Keratinocyte (primary cell): ENCODE results near the gene CFAP20DC. TPM values are rescaled to one million over a fixed set of nuclear protein-coding genes. Genes with fewer than 3 reads are reported as not detected.
A peak's percentile ranks its signal among the peaks of the same experiment; 100 is the strongest.
"Not testable (repeated sequence)": the region's sequence is repeated elsewhere in the genome, so short reads cannot be mapped to it uniquely, and the experiment has no call there.

Experiments
- DNase-seq: peaks from one replicate; pipeline ENCODE4 v3.0.0-alpha.2; 2011; ENCODE audit warnings: low read depth, missing footprints, low spot score
- FAIRE-seq: peaks from 2 replicates; lab custom pipeline; 2011; peaks lifted over from hg19 to GRCh38; lab: Jason Lieb, UNC
- H2AFZ ChIP-seq: 2 replicates; pipeline ENCODE4 v1.6.0; 2012; ENCODE audit warnings: low read length, control low read depth, inconsistent platforms; ENCODE audit not compliant: control insufficient read depth
- H3K27ac ChIP-seq: 2 replicates; pipeline ENCODE4 v1.5.1; 2011; ENCODE audit warnings: low read length; ENCODE audit not compliant: control insufficient read depth, insufficient read depth
- H3K27me3 ChIP-seq: 3 replicates; pipeline ENCODE4 v1.6.0; 2011; ENCODE audit warnings: low read length; ENCODE audit not compliant: control insufficient read depth, insufficient read depth; ENCODE audit errors: extremely low read depth
- H3K36me3 ChIP-seq, 2 experiments: 2 replicates in 1 of 2; 3 replicates in 1 of 2; pipeline ENCODE4 v1.5.1; 2011; ENCODE audit warnings: low read length in 2 of 2, mild to moderate bottlenecking in 1 of 2; ENCODE audit not compliant: control insufficient read depth in 2 of 2, insufficient read depth in 2 of 2; ENCODE audit errors: extremely low read depth in 1 of 2
- H3K4me1 ChIP-seq: 3 replicates; pipeline ENCODE4 v1.5.1; 2011; ENCODE audit warnings: low read length; ENCODE audit not compliant: control insufficient read depth, insufficient read depth; ENCODE audit errors: extremely low read depth
- H3K4me2 ChIP-seq: 3 replicates; pipeline ENCODE4 v1.6.0; 2011; ENCODE audit warnings: low read depth, low read length; ENCODE audit not compliant: control insufficient read depth, insufficient read depth; ENCODE audit errors: extremely low read depth
- H3K4me3 ChIP-seq, 3 experiments: fragments of 200-600 bp in 1 of 3; sonication (generic) in 1 of 3; 2 replicates in 2 of 3; 3 replicates in 1 of 3; pipeline ENCODE4 v1.5.1; 2011 to 2016; ENCODE audit warnings: low read length in 3 of 3, mild to moderate bottlenecking in 3 of 3, control low read depth in 2 of 3, inconsistent platforms in 1 of 3, low read depth in 1 of 3, mixed read lengths in 1 of 3, mixed run types in 1 of 3, moderate library complexity in 1 of 3; ENCODE audit not compliant: control insufficient read depth in 2 of 3, insufficient read depth in 2 of 3; ENCODE audit errors: extremely low read depth in 1 of 3
- H3K79me2 ChIP-seq: 2 replicates; pipeline ENCODE4 v1.6.0; 2012; ENCODE audit warnings: low read length; ENCODE audit not compliant: control insufficient read depth, insufficient read depth
- H3K9ac ChIP-seq: 3 replicates; pipeline ENCODE4 v1.6.0; 2011; ENCODE audit warnings: low read length; ENCODE audit not compliant: control insufficient read depth, insufficient read depth; ENCODE audit errors: extremely low read depth
- H3K9me1 ChIP-seq: 3 replicates; pipeline ENCODE4 v1.6.0; 2011; ENCODE audit warnings: low read length; ENCODE audit not compliant: control insufficient read depth, insufficient read depth; ENCODE audit errors: extremely low read depth
- H3K9me3 ChIP-seq: 2 replicates; pipeline ENCODE4 v1.5.1; 2012; ENCODE audit warnings: low read depth, low read length; ENCODE audit not compliant: control insufficient read depth
- H4K20me1 ChIP-seq: 3 replicates; pipeline ENCODE4 v1.6.0; 2011; ENCODE audit warnings: low read length; ENCODE audit not compliant: control insufficient read depth, insufficient read depth; ENCODE audit errors: extremely low read depth
- CTCF ChIP-seq, 3 experiments: IDR thresholded peaks in 1 of 3; conservative IDR thresholded peaks in 1 of 3; optimal IDR thresholded peaks in 1 of 3; 2 replicates in 2 of 3; 3 replicates in 1 of 3; pipeline versions ENCODE3 to v1.5.1; 2011; ENCODE audit warnings: low read length in 3 of 3, mild to moderate bottlenecking in 3 of 3, moderate library complexity in 2 of 3, control low read depth in 1 of 3, inconsistent platforms in 1 of 3; ENCODE audit not compliant: insufficient read depth in 2 of 3; ENCODE audit errors: extremely low read depth in 1 of 3
- EZH2 ChIP-seq: IDR thresholded peaks from one replicate; pipeline ENCODE4 v1.6.1; 2012; ENCODE audit warnings: inconsistent platforms, mild to moderate bottlenecking, low read length, moderate library complexity
- dilution Hi-C: fragments of 300-500 bp; cut with MboI; formaldehyde crosslinking; loops from one replicate; pipeline ENCODE4 v1.7.0; 2020; ENCODE audit warnings: low sequenced_read_pairs; ENCODE audit not compliant: extremely low pct_ligation_motif_present
- polyA minus RNA-seq, 3 experiments: library from RNA; depleted of rRNA, polyadenylated mRNA; stranded (reverse); fragments of >200 nt; gene quantifications; 1 replicate in 1 of 3; 2 replicates in 1 of 3; 3 replicates in 1 of 3; pipeline ENCODE4 v1.2.3, GENCODE V29; 2011
- polyA plus RNA-seq, 5 experiments: library from polyadenylated mRNA; depleted of rRNA in 3 of 5; stranded (reverse) in 3 of 5; stranded (forward) in 1 of 5; unstranded in 1 of 5; fragments of >200 nt; gene quantifications; 1 replicate in 1 of 5; 2 replicates in 3 of 5; 3 replicates in 1 of 5; pipeline versions ENCODE4 v1.2.1 to v1.2.3, GENCODE V29; 2011 to 2012; ENCODE audit warnings: missing spikeins in 2 of 5, low read depth in 1 of 5, low replicate concordance in 1 of 5

Gene CFAP20DC
- polyA plus RNA-seq (3.0 to 6.3 TPM (median 3.4 TPM) in 3 replicates), polyA minus RNA-seq (1.2 to 4.7 TPM (median 3.0 TPM) in 3 replicates)
- polyA plus RNA-seq (2011; ENCODE audit: low read depth): 0.65 TPM
- polyA plus RNA-seq (2011; cell fraction: cytosol; rRNA removed): 2.3 and 3.7 TPM in 2 replicates
- polyA plus RNA-seq (2011; cell fraction: nucleus; rRNA removed): 2.7 and 2.9 TPM in 2 replicates
- polyA plus RNA-seq (2012; ENCODE audit: low replicate concordance): 1.2 and 1.9 TPM in 2 replicates
- 3.6 TPM for polyA minus RNA-seq (2011; cell fraction: cytosol; rRNA and poly(A)+ RNA removed)
- 3.6 and 9.9 TPM in 2 replicates for polyA minus RNA-seq (2011; cell fraction: nucleus; rRNA and poly(A)+ RNA removed)

GRCh38 chr3:59049671-59050331 is at the start of gene CFAP20DC:
Gene CFAP20DC (minus strand): TSS chr3:59050025. CDS start chr3:59049631, 394 bp downstream.
- Histone ChIP-seq H3K9me3 (no peaks in the 10 kb centered on the region), H3K4me1 (peaks cover 13% of the 10 kb centered on the region), H3K9me1 (no peaks in the 10 kb centered on the region), H4K20me1 (no peaks in the 10 kb centered on the region), H3K79me2 (no peaks in the 10 kb centered on the region), H3K4me2 (peak within 1 kb of the TSS; percentile 86), H2AFZ (peak within 1 kb of the TSS; percentile 95), H3K9ac (peak within 1 kb of the TSS; percentile 83), H3K4me3 (peak within 1 kb of the TSS; percentile 66 to 71 (median 67)), H3K27me3 (no peaks in the 10 kb centered on the region), H3K27ac (peak within 1 kb of the TSS; percentile 91), H3K36me3 (no peaks in the 10 kb centered on the region)
- FAIRE-seq (peak; percentile 67), DNase-seq (peak; percentile 48)
- TF ChIP-seq EZH2 (no peak), CTCF (optimal IDR thresholded peaks at IDR 0.05 in 1 of 3, IDR thresholded peaks at IDR 0.05 in 1 of 3, conservative IDR thresholded peaks at IDR 0.05 in 1 of 3; ENCODE audit: extremely low read depth in 1 of 3, insufficient read depth in 2 of 3, low read length in 3 of 3) (no peak)
- dilution Hi-C loops: no loop called here

- dilution Hi-C loops, H4K20me1 ChIP-seq, H3K9me3 ChIP-seq, H3K27me3 ChIP-seq, H2AFZ ChIP-seq, DNase-seq, H3K4me2 ChIP-seq, H3K79me2 ChIP-seq, H3K4me3 ChIP-seq, H3K9me1 ChIP-seq, FAIRE-seq, H3K27ac ChIP-seq, H3K36me3 ChIP-seq, H3K9ac ChIP-seq: not testable (repeated sequence)
- H3K4me1 ChIP-seq: peaks cover 12% of the 10 kb centered on the region
Measured at GRCh38 chr3:59098516-59098915, 48.7 kb upstream of the CFAP20DC start.
